ENCODE measurements around the gene DEF6. TPM values are rescaled to one million over a fixed set of nuclear protein-coding genes. Genes with fewer than 3 reads are reported as not detected.

The DEF6 gene
- total RNA-seq, 6 donors from 2014 or later = 10.0 to 39.8 (median 23.4) TPM

- no peak for TF ChIP-seq EP300 (IDR thresholded peaks at IDR 0.05)
- no peak for TF ChIP-seq POLR2AphosphoS5 (IDR thresholded peaks at IDR 0.05)
- no peak for TF ChIP-seq CTCF (IDR thresholded peaks at IDR 0.05)
- TF ChIP-seq POLR2A (IDR thresholded peaks at IDR 0.05) = no peak
- Histone ChIP-seq H3K36me3 (peaks cover 46 to 98% (median 84%) of the 10 kb centered on the region in 4 donors), H3K4me3 (no peak overlapping the region), H3K4me1 (no peaks in the 10 kb centered on the region), H3K27ac (no peak overlapping the region), H3K27me3 (no peaks in the 10 kb centered on the region), H3K9me3 (no peaks in the 10 kb centered on the region)
- 81 to 93% methylated on average over 3 to 12 of the region's 12 CpGs for WGBS, 2 donors
- peak in 1 of 2 donors; percentile 67 for DNase-seq
- ATAC-seq (ENCODE audit: low FRiP score in 2 of 2) = no peak
These were observed 9.8 kb upstream of the DEF6 start for GRCh38 chr6:35287671-35288396.

- no peaks in the 10 kb centered on the region for H3K4me1 ChIP-seq
- DNase-seq = no peak
- peaks cover 44 to 98% (median 83%) of the 10 kb centered on the region in 4 donors for H3K36me3 ChIP-seq
- ATAC-seq (ENCODE audit: low FRiP score in 2 of 2) = no peak
- no peaks in the 10 kb centered on the region for H3K9me3 ChIP-seq
- 74 to 95% methylated on average over 3 to 4 of the region's 4 CpGs for WGBS, 2 donors
- H3K4me3 ChIP-seq = no peak overlapping the region
- H3K27ac ChIP-seq = no peak overlapping the region
- no peaks in the 10 kb centered on the region for H3K27me3 ChIP-seq
- TF ChIP-seq POLR2A (IDR thresholded peaks at IDR 0.05) (no peak), POLR2AphosphoS5 (IDR thresholded peaks at IDR 0.05) (no peak), EP300 (IDR thresholded peaks at IDR 0.05) (no peak), CTCF (IDR thresholded peaks at IDR 0.05) (no peak)
These were observed 8.8 kb upstream of the DEF6 start for GRCh38 chr6:35288834-35289233.

- WGBS, 2 donors = 96 to 97% methylated on average over 6 to 13 of the region's 13 CpGs
- peak in 1 of 2 donors; percentile 46 for DNase-seq
These were observed 6.1 kb upstream of the DEF6 start for GRCh38 chr6:35291491-35291890.

GRCh38 chr6:35292494-35292893 lies 5.1 kb upstream of the DEF6 start:
- H3K9me3 ChIP-seq = no peaks in the 10 kb centered on the region
- H3K36me3 ChIP-seq = peaks cover 31 to 83% (median 65%) of the 10 kb centered on the region in 4 donors
- 78 to 87% methylated on average over 9 to 15 of the region's 15 CpGs for WGBS, 2 donors
- H3K4me1 ChIP-seq = peaks cover 5 to 9% (median 8%) of the 10 kb centered on the region in 4 donors
- no peak overlapping the region for H3K4me3 ChIP-seq
- no peak overlapping the region for H3K27ac ChIP-seq
- DNase-seq (peak in 1 of 2 donors; percentile 58), ATAC-seq (ENCODE audit: low FRiP score in 2 of 2) (no peak)
- no peak for TF ChIP-seq POLR2A (IDR thresholded peaks at IDR 0.05)
- TF ChIP-seq EP300 (IDR thresholded peaks at IDR 0.05) = no peak
- TF ChIP-seq CTCF (IDR thresholded peaks at IDR 0.05) = no peak
- TF ChIP-seq POLR2AphosphoS5 (IDR thresholded peaks at IDR 0.05) = no peak
- no peaks in the 10 kb centered on the region for H3K27me3 ChIP-seq

More at GRCh38 chr6:35291491-35291890, 6.1 kb upstream of the DEF6 start:
- H3K27ac ChIP-seq = no peak overlapping the region
- peaks cover 31 to 93% (median 75%) of the 10 kb centered on the region in 4 donors for H3K36me3 ChIP-seq
- no peaks in the 10 kb centered on the region for H3K27me3 ChIP-seq
- TF ChIP-seq EP300 (IDR thresholded peaks at IDR 0.05) = no peak
- no peak for TF ChIP-seq POLR2A (IDR thresholded peaks at IDR 0.05)
- no peak for TF ChIP-seq CTCF (IDR thresholded peaks at IDR 0.05)
- no peak for TF ChIP-seq POLR2AphosphoS5 (IDR thresholded peaks at IDR 0.05)
- H3K4me1 ChIP-seq = no peaks in the 10 kb centered on the region
- H3K4me3 ChIP-seq = no peak overlapping the region
- ATAC-seq (ENCODE audit: low FRiP score in 2 of 2) = no peak
- no peaks in the 10 kb centered on the region for H3K9me3 ChIP-seq
